ENCODE measurements around the gene PGLYRP3.

PGLYRP3 gene

DNA sequence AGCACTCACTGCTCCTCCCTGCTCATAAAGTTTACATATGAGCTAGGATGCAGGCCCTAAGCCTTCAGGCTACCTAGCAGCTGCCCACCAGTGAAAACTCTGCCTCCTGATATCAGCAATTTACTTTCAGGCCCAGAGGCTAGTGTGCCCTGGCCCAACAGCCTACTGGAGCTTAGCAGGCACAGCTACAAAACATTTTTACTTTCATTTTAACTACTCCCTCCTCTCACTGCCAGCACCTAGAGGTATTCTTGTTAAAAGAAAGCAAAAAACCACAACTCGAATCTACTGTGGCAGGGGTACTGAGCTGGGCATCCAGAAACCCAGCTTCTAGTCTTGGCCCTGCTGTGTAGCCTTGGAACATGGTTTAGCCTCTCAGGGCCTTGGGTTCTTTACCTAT, 59.1 kb downstream of the PGLYRP3 start:
- DNase-seq = no peak

DNA sequence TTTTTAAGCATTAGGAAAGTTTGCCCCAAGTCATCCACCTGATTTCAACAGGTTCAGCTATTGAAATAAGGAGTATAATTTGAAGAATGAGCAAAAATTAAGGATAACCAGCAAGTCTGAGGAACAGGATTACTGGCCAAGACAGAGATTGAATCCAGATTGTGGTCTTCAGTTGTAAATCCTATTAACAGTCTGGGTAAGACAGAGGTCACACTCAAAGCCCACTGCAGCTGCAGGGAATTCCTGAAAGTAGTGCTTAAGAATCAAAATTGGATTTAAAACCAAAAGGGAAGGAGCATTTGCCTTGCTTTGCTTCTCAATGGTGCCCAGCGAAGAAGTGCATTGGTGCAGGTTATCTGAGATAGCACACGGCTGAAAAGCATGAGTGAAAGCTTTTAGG, 59.7 kb downstream of the PGLYRP3 start:
- DNase-seq = no peak

DNA sequence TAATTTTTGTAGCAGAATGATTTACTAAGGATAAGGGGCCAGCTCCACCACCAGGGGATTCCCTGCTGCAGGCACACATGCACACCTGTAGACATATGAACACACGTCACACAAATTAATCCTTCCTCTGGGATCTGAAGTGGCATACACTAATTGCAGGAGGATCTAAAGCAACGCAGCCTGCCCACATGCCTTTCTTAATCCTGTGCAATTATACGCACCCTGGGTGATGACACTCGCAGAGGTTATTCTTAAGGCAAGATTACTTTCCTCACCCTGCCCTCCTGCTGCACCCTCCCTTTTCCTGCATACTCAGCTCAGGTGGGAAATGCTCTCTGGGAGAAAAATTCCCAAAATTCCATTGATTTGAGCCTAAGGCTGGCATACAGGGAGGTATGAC, 60.8 kb downstream of the PGLYRP3 start:
- no peak for DNase-seq

DNA sequence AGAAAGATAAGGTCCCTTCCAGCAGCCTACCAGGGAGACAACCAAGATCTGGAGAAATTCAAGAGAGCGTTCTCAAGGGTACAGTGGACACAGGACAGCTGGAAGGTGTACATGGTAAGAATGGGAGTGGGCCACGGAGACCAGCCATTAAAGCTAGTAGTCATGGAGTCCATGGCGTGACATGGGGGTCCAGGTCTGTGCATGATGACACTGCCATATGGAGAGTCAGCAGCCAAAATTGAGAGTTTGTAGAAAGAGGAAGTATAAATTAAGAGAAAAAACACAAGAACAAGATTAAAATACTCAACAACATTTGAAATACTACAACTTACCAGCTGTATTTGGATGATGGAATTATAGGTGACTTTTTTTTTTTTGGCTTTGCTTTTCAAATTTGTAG, 61.2 kb downstream of the PGLYRP3 start:
- no peak for DNase-seq

DNA sequence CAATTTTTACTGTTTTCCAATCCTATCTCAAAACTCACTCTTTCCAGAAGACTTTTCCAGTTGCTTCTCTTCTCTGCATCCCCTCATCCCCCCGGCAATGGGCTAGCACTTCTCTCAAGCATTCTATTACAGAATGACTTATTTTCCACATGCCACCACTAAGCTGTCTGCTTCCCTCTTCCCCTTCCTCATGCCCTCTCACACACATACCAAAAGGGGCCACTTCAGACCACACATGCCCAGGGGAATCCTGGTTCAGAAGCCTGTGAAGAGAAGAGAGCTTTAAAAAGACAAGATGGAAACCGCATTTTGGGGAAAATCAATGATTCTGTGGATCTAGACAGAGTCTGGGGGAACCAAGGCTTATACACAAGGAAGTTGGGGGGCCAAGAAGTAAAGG, 61.7 kb downstream of the PGLYRP3 start:
- no peak for DNase-seq

DNA sequence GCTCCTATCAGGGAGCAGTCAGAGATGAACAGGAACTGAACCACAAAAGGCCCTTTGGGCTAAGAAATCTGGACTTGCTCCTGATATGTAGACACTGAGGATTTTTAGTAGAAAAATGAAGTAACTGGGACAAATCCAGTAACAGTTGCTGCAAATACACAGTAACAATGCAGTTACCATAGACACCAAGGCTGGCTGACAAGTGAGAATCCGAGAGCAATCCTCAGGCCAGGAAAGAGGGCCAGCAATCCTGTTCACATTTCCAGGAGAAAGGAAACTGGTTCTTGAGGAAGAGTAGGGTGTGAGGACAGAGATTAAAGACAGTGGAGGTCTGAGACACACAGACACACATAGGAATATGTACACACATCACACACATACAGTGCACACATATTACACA, 62.6 kb downstream of the PGLYRP3 start:
- no peak for DNase-seq

DNA sequence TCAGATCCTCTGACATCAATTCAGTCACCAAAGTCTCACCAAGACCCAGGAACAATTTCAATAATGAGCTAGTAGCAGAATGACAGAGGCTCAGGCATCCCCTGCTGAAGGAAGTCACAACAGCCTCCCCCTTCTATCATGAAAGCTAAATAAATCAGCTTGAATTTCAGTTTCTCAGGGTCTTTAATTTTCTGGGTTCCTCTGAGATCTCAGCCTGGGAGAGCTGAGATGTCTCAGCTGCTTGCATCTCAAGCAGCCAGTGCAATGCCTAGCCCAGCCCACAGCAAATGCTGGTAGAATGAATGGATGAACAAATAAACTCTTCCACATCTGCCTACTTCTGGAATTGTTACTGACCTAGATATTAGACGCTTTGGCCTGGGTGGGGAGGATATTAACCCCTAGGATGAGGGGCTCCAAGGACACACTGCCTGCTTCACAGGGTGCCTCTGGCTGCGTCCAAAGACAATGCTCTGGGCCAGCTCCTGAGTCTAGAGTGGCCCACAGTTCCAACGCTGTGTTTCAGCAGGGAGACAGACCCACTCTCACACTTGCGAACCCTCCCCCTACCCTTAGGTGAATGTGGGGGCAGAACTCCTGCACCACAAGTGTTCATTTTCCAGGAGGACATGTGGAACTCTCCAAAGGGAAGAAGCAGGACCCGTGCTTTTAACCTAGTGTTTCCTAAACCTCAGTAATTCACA, 64.4 kb downstream of the PGLYRP3 start:
- no peak for DNase-seq
